ENCODE results near the gene OVOL3. TPM values are rescaled to one million over a fixed set of nuclear protein-coding genes. Genes with fewer than 3 reads are reported as not detected.

The OVOL3 gene
- total RNA-seq, 4 donors from 2014 or later, result not detected

DNA sequence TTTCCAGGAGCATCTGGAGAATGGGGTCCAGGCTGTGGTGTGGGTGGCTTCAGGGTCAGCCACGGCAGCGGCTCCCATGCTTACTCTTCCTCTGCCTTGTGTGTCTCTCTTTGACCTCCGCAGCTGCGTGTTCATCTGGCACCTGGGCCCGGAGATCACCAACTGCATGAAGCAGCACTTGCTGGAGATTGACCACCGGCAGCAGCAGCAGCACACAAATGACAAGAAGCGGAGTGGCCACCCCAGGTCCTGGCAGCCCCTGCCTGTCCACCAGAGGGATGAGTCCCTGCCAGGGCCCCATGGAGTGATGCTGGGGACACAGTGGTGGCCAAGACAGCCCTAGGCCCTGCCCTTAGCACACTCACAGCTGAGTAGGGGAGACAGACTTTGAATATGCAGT lies 18.4 kb upstream of the OVOL3 start:
- TF ChIP-seq, protein P1, sequence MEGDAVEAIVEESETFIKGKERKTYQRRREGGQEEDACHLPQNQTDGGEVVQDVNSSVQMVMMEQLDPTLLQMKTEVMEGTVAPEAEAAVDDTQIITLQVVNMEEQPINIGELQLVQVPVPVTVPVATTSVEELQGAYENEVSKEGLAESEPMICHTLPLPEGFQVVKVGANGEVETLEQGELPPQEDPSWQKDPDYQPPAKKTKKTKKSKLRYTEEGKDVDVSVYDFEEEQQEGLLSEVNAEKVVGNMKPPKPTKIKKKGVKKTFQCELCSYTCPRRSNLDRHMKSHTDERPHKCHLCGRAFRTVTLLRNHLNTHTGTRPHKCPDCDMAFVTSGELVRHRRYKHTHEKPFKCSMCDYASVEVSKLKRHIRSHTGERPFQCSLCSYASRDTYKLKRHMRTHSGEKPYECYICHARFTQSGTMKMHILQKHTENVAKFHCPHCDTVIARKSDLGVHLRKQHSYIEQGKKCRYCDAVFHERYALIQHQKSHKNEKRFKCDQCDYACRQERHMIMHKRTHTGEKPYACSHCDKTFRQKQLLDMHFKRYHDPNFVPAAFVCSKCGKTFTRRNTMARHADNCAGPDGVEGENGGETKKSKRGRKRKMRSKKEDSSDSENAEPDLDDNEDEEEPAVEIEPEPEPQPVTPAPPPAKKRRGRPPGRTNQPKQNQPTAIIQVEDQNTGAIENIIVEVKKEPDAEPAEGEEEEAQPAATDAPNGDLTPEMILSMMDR (IDR thresholded peaks at IDR 0.05; ENCODE audit: low read depth), result no peak

DNA sequence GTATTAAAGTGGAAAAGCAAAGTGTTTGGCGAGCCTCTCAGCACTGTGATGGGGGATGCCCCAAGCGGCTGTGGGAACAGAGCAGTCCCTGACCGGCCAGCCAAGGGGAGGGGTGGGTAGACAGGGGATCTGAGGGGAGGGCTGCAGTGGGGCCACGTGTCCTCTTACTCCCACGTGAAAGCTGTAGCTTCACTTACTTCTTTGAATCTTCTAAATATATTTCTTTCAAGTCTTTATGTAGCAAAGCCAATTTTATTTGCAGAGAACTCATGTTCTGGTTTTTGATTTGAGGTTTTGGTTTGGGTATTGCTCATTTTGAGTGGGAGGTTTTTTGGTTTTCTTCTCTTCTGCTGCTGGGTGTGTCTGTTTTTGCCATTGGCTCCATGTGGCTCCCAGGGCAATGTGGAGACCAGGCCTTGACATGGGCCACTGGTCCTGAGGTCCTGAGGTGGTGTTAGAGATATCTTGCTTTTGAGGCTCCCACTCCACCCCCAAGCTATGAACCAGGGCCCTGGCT lies 17.7 kb upstream of the OVOL3 start:
- TF ChIP-seq, protein P1 (IDR thresholded peaks at IDR 0.05; ENCODE audit: low read depth), result no peak

DNA sequence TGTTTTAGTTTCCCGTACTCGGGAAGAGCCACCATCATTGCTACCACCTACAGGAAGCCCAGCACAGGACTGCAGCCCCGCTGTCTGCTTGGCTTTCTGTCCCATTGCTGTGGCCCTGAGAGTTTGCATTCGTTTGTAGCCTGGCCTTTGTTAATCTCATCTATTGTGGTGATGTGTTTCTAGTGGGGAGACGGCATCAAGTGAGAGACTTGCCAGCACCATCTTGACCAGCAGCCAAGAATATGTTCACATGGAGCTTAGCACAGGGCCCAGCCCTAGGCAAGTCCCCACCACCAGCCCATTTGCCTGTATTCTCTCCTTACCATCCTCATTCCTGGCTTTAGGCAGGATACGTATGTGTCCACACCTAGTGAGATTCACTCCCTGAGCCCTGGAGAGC lies 17.3 kb upstream of the OVOL3 start:
- TF ChIP-seq, protein P1 (IDR thresholded peaks at IDR 0.05; ENCODE audit: low read depth), result no peak

DNA sequence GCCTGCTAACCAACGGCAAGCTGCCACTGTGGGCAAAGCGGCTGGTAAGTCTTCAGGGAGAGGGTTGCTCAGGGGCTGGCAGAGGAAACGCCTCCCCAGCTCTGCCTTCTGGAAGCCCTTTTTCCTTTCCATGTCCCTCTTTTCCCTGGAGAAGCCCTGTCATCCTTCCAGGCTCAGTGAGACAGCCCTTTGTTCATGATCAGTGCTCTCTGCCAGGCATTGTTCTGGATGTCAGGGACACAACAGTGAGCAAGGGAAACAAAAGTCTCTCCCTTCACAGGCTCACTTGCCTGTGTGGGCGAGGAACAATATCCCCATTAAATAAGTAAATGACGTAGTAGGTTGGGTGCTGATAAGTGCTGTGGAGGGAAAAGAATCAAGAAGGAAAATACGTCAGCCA lies 13.9 kb upstream of the OVOL3 start:
- TF ChIP-seq, protein P1 (IDR thresholded peaks at IDR 0.05; ENCODE audit: low read depth), result no peak

DNA sequence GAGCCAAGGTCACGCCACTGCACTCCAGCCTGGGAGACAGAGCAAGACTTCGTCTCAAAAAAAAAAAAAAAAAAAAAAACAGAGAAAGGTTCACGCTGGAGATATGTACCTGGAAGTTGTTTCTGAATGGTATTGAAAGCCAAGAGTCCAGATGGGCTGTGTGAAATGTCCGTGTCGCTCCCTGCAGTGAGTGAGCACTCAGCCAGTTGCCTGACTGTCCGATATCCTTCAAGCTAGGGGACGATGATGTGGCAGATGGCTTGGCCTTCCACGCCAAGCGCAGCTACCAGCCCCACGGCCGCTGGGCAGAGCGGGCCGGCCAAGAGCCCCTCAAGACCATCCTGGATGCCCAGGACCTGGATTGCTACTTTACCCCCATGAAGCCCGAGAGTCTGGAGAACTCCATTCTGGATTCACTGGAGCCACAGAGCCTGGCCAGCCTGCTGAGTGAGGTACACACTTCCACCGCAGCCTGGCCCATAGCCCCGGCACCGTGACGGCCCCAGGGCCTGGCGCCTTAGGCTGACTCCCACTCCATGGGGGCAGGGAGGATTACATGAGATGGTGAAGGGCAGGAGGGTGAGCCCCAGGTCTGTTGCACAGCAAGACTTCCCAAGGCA lies 11.7 kb upstream of the OVOL3 start:
- TF ChIP-seq, protein P1 (IDR thresholded peaks at IDR 0.05; ENCODE audit: low read depth), result no peak

DNA sequence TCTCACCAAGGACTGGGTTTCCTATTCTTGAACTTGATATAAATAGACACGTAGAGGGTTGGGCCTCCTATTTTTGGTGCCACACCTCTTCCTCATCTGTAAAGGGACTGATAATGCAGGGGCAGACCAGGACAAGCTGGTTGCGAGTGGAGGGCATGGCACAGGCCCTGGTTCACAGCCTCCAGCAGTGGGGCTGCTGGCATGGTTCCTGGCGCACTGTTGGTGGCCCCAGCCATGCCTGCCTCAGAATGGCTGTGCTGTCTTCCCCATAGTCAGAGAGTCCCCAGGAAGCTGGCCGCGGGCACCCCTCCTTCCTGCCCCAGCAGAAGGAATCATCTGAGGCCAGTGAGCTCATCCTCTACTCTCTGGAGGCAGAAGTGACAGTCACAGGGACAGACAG lies 10.5 kb upstream of the OVOL3 start:
- TF ChIP-seq, protein P1 (IDR thresholded peaks at IDR 0.05; ENCODE audit: low read depth), result no peak

DNA sequence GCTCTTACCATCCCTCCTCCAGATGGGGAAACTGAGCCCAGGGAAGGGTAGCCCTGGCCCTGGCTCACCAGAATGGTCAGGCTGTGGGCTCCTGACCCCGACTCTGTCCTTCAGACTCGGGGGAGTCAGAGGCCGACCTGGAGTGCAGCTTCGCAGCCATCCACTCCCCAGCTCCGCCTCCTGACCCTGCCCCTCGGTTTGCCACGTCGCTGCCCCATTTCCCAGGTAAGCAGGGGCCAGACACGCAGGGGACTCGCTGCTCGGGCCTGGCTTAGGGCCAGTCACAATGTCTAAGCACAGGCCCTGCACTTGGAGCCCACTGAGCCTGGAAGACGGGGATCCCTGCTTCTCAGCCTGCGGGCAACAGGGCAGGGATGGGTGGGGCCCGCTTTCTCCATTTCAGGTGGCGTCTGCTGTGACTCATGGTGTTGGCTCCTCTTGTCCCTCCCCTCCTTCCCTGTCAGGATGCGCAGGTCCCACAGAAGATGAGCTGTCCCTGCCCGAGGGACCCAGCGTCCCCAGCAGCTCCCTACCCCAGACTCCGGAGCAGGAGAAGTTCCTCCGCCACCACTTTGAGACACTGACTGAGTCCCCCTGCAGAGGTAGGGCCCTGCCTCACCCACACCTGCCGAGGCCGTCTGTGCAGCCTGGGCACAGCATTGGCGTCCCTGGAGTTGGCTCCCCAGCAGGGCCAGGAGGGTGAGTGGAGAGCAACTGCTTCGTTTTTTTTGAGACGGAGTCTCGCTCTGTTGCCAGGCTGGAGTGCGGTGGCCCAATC lies 9.2 kb upstream of the OVOL3 start:
- TF ChIP-seq, protein P1 (IDR thresholded peaks at IDR 0.05; ENCODE audit: low read depth), result no peak
